Measurements from ENCODE around the gene MAPK14.

The MAPK14 gene

GRCh38 chr6:35993150-35993549 lies 34.5 kb upstream of the MAPK14 start:
- Histone ChIP-seq H3K79me2 (ENCODE audit: low read length) (no peaks in the 10 kb centered on the region), H3F3A (ENCODE audit: insufficient read depth, low read length) (no peaks in the 10 kb centered on the region), H3K9me2 (replicated peaks; ENCODE audit: insufficient read depth, low read length) (no peaks in the 10 kb centered on the region), H3K9ac (ENCODE audit: low read length) (no peak overlapping the region), H3K4me1 (ENCODE audit: low read length) (no peaks in the 10 kb centered on the region), H4K20me1 (ENCODE audit: insufficient read depth, low read length) (no peaks in the 10 kb centered on the region), H3K27ac (ENCODE audit: low read length) (no peak overlapping the region), H3K36me3 (replicated peaks; ENCODE audit: insufficient read depth, low read length) (no peaks in the 10 kb centered on the region), H3K9me3 (replicated peaks; ENCODE audit: insufficient read depth, low read length) (no peaks in the 10 kb centered on the region), H3K4me3 (ENCODE audit: low read length) (no peak overlapping the region), H2AFZ (ENCODE audit: low read length) (no peak overlapping the region), H3K27me3 (replicated peaks; ENCODE audit: insufficient read depth, low read length) (no peaks in the 10 kb centered on the region), H3K4me2 (ENCODE audit: low read depth, low read length) (no peak overlapping the region)
- DNase-seq = no peak
- no peak for TF ChIP-seq EZH2phosphoT487 (IDR thresholded peaks at IDR 0.05; ENCODE audit: low read length)
- TF ChIP-seq, protein P1, sequence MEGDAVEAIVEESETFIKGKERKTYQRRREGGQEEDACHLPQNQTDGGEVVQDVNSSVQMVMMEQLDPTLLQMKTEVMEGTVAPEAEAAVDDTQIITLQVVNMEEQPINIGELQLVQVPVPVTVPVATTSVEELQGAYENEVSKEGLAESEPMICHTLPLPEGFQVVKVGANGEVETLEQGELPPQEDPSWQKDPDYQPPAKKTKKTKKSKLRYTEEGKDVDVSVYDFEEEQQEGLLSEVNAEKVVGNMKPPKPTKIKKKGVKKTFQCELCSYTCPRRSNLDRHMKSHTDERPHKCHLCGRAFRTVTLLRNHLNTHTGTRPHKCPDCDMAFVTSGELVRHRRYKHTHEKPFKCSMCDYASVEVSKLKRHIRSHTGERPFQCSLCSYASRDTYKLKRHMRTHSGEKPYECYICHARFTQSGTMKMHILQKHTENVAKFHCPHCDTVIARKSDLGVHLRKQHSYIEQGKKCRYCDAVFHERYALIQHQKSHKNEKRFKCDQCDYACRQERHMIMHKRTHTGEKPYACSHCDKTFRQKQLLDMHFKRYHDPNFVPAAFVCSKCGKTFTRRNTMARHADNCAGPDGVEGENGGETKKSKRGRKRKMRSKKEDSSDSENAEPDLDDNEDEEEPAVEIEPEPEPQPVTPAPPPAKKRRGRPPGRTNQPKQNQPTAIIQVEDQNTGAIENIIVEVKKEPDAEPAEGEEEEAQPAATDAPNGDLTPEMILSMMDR (IDR thresholded peaks at IDR 0.05; ENCODE audit: low read length) = no peak
- TF ChIP-seq EZH2 (optimal IDR thresholded peaks at IDR 0.05; ENCODE audit: low read depth, low read length) = no peak

GRCh38 chr6:36000451-36000850 lies 27.2 kb upstream of the MAPK14 start:
- Histone ChIP-seq H3K4me3 (ENCODE audit: low read length) (no peak overlapping the region), H3K9me2 (replicated peaks; ENCODE audit: insufficient read depth, low read length) (no peaks in the 10 kb centered on the region), H3K36me3 (replicated peaks; ENCODE audit: insufficient read depth, low read length) (no peaks in the 10 kb centered on the region), H3K9me3 (replicated peaks; ENCODE audit: insufficient read depth, low read length) (no peaks in the 10 kb centered on the region), H2AFZ (ENCODE audit: low read length) (no peak overlapping the region), H3F3A (ENCODE audit: insufficient read depth, low read length) (no peaks in the 10 kb centered on the region), H3K4me2 (ENCODE audit: low read depth, low read length) (no peak overlapping the region), H4K20me1 (ENCODE audit: insufficient read depth, low read length) (no peaks in the 10 kb centered on the region), H3K9ac (ENCODE audit: low read length) (no peak overlapping the region), H3K27ac (ENCODE audit: low read length) (no peak overlapping the region), H3K27me3 (replicated peaks; ENCODE audit: insufficient read depth, low read length) (no peaks in the 10 kb centered on the region), H3K4me1 (ENCODE audit: low read length) (no peaks in the 10 kb centered on the region), H3K79me2 (ENCODE audit: low read length) (no peaks in the 10 kb centered on the region)
- TF ChIP-seq EZH2 (optimal IDR thresholded peaks at IDR 0.05; ENCODE audit: low read depth, low read length) (no peak), EZH2phosphoT487 (IDR thresholded peaks at IDR 0.05; ENCODE audit: low read length) (no peak)
- TF ChIP-seq, protein P1 (IDR thresholded peaks at IDR 0.05; ENCODE audit: low read length) = no peak
- no peak for DNase-seq

GRCh38 chr6:36015666-36016065 lies 11.9 kb upstream of the MAPK14 start:
- no peaks in the 10 kb centered on the region for H3K4me1 ChIP-seq (ENCODE audit: low read length)
- H3K4me3 ChIP-seq (ENCODE audit: low read length) = no peak overlapping the region
- no peak overlapping the region for H3K9ac ChIP-seq (ENCODE audit: low read length)
- no peaks in the 10 kb centered on the region for H3K27me3 ChIP-seq (replicated peaks; ENCODE audit: insufficient read depth, low read length)
- TF ChIP-seq EZH2phosphoT487 (IDR thresholded peaks at IDR 0.05; ENCODE audit: low read length) = no peak
- H3K9me2 ChIP-seq (replicated peaks; ENCODE audit: insufficient read depth, low read length) = no peaks in the 10 kb centered on the region
- H2AFZ ChIP-seq (ENCODE audit: low read length) = no peak overlapping the region
- no peak for DNase-seq
- H4K20me1 ChIP-seq (ENCODE audit: insufficient read depth, low read length) = no peaks in the 10 kb centered on the region
- no peak overlapping the region for H3K4me2 ChIP-seq (ENCODE audit: low read depth, low read length)
- H3F3A ChIP-seq (ENCODE audit: insufficient read depth, low read length) = no peaks in the 10 kb centered on the region
- H3K79me2 ChIP-seq (ENCODE audit: low read length) = no peaks in the 10 kb centered on the region
- no peaks in the 10 kb centered on the region for H3K36me3 ChIP-seq (replicated peaks; ENCODE audit: insufficient read depth, low read length)
- no peaks in the 10 kb centered on the region for H3K9me3 ChIP-seq (replicated peaks; ENCODE audit: insufficient read depth, low read length)
- H3K27ac ChIP-seq (ENCODE audit: low read length) = no peak overlapping the region

GRCh38 chr6:36018339-36018738 lies 9.3 kb upstream of the MAPK14 start:
- H3K79me2 ChIP-seq (ENCODE audit: low read length) = no peaks in the 10 kb centered on the region
- H3K27ac ChIP-seq (ENCODE audit: low read length) = no peak overlapping the region
- no peaks in the 10 kb centered on the region for H3K9me2 ChIP-seq (replicated peaks; ENCODE audit: insufficient read depth, low read length)
- H4K20me1 ChIP-seq (ENCODE audit: insufficient read depth, low read length) = no peaks in the 10 kb centered on the region
- no peaks in the 10 kb centered on the region for H3F3A ChIP-seq (ENCODE audit: insufficient read depth, low read length)
- H3K4me3 ChIP-seq (ENCODE audit: low read length) = no peak overlapping the region
- H3K36me3 ChIP-seq (replicated peaks; ENCODE audit: insufficient read depth, low read length) = no peaks in the 10 kb centered on the region
- DNase-seq = no peak
- H3K9me3 ChIP-seq (replicated peaks; ENCODE audit: insufficient read depth, low read length) = no peaks in the 10 kb centered on the region
- no peak overlapping the region for H3K9ac ChIP-seq (ENCODE audit: low read length)
- no peaks in the 10 kb centered on the region for H3K4me1 ChIP-seq (ENCODE audit: low read length)
- TF ChIP-seq EZH2phosphoT487 (IDR thresholded peaks at IDR 0.05; ENCODE audit: low read length) (no peak), EZH2 (optimal IDR thresholded peaks at IDR 0.05; ENCODE audit: low read depth, low read length) (no peak)
- TF ChIP-seq, protein P1 (IDR thresholded peaks at IDR 0.05; ENCODE audit: low read length) = no peak
- H3K4me2 ChIP-seq (ENCODE audit: low read depth, low read length) = no peak overlapping the region
- no peaks in the 10 kb centered on the region for H3K27me3 ChIP-seq (replicated peaks; ENCODE audit: insufficient read depth, low read length)
- H2AFZ ChIP-seq (ENCODE audit: low read length) = no peak overlapping the region

Data from MM.1S (cell line).